GM10847 (cell line): ENCODE measurements around the gene PTPN23.

ENCODE experiments used
- POLR2A ChIP-seq: IDR thresholded peaks from 2 replicates; pipeline ENCODE4 v1.6.1; 2011; ENCODE audit not compliant: insufficient read length; ENCODE audit errors: extremely low read depth

The PTPN23 gene

DNA sequence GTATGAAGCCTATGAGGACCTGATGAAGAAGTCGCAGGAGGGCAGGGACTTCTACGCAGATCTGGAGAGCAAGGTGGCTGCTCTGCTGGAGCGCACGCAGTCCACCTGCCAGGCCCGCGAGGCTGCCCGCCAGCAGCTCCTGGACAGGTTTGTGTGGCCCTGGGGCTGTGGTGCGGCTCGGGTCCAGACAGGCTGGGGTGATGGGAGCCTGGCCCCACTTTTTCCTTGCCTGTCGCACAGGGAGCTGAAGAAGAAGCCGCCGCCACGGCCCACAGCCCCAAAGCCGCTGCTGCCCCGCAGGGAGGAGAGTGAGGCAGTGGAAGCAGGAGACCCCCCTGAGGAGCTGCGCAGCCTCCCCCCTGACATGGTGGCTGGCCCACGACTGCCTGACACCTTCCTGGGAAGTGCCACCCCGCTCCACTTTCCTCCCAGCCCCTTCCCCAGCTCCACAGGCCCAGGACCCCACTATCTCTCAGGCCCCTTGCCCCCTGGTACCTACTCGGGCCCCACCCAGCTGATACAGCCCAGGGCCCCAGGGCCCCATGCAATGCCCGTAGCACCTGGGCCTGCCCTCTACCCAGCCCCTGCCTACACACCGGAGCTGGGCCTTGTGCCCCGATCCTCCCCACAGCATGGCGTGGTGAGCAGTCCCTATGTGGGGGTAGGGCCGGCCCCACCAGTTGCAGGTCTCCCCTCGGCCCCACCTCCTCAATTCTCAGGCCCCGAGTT, 29.0 kb downstream of the PTPN23 start:
- no peak for TF ChIP-seq POLR2A

GRCh38 chr3:47410417-47410720, 29.5 kb downstream of the PTPN23 start:
- no peak for TF ChIP-seq POLR2A

DNA sequence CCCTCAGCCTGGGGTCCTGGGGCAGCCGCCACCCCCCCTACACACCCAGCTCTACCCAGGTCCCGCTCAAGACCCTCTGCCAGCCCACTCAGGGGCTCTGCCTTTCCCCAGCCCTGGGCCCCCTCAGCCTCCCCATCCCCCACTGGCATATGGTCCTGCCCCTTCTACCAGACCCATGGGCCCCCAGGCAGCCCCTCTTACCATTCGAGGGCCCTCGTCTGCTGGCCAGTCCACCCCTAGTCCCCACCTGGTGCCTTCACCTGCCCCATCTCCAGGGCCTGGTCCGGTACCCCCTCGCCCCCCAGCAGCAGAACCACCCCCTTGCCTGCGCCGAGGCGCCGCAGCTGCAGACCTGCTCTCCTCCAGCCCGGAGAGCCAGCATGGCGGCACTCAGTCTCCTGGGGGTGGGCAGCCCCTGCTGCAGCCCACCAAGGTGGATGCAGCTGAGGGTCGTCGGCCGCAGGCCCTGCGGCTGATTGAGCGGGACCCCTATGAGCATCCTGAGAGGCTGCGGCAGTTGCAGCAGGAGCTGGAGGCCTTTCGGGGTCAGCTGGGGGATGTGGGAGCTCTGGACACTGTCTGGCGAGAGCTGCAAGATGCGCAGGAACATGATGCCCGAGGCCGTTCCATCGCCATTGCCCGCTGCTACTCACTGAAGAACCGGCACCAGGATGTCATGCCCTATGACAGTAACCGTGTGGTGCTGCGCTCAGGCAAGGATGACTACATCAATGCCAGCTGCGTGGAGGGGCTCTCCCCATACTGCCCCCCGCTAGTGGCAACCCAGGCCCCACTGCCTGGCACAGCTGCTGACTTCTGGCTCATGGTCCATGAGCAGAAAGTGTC, 30.2 kb downstream of the PTPN23 start:
- TF ChIP-seq POLR2A: no peak

GRCh38 chr3:47411696-47412452, 31.1 kb downstream of the PTPN23 start:
- TF ChIP-seq POLR2A: peak; percentile 15

DNA sequence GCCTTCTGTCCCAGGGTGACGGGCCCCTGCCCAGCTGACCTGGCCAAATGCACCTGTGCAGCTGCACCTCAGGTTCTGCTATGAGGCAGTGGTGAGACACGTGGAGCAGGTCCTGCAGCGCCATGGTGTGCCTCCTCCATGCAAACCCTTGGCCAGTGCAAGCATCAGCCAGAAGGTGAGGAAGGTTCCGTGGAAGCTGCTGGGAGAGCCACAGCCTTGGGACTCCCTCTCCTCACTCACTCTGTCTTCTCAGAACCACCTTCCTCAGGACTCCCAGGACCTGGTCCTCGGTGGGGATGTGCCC, 31.6 kb downstream of the PTPN23 start:
- no peak for TF ChIP-seq POLR2A

GRCh38 chr3:47412842-47413520, 32.2 kb downstream of the PTPN23 start:
- TF ChIP-seq POLR2A: no peak

GRCh38 chr3:47413751-47414150, 32.9 kb downstream of the PTPN23 start:
- no peak for TF ChIP-seq POLR2A

- TF ChIP-seq POLR2A: no peak
Measured at GRCh38 chr3:47414161-47414564, 33.3 kb downstream of the PTPN23 start.

GRCh38 chr3:47414666-47415587, 34.1 kb downstream of the PTPN23 start:
- no peak for TF ChIP-seq POLR2A

- TF ChIP-seq POLR2A: no peak
Measured at GRCh38 chr3:47416041-47416440, 35.2 kb downstream of the PTPN23 start.

GRCh38 chr3:47418167-47419082, 37.6 kb downstream of the PTPN23 start:
- TF ChIP-seq POLR2A: no peak

- TF ChIP-seq POLR2A: no peak
Measured at GRCh38 chr3:47419083-47420043, 38.5 kb downstream of the PTPN23 start.
